Activated CD4-positive, alpha-beta T cell treated with anti-CD3 and anti-CD28 coated beads, Interleukin-2, amount 10 ng/mL, durations not matched to agents 24 days and 14 days (primary cell): Measurements from ENCODE around the gene COG8. TPM values are rescaled to one million over a fixed set of nuclear protein-coding genes. Genes with fewer than 3 reads are reported as not detected.
A peak's percentile ranks its signal among the peaks of the same experiment; 100 is the strongest.

ENCODE experiments used
- DNase-seq: peaks from one replicate; pipeline ENCODE4 v3.0.0; 2022
- H3K27ac Mint-ChIP-seq: one replicate; pipeline ENCODE4 v1.8.0; 2022; ENCODE audit warnings: mild to moderate bottlenecking, mixed read lengths
- H3K27me3 Mint-ChIP-seq: one replicate; pipeline ENCODE4 v1.8.0; 2022; ENCODE audit warnings: mixed read lengths
- H3K36me3 Mint-ChIP-seq: one replicate; pipeline ENCODE4 v1.8.0; 2022; ENCODE audit warnings: low read depth, mild to moderate bottlenecking, mixed read lengths
- H3K4me1 Mint-ChIP-seq: one replicate; pipeline ENCODE4 v1.8.0; 2021; ENCODE audit warnings: mixed read lengths
- H3K4me3 Mint-ChIP-seq: one replicate; pipeline ENCODE4 v1.8.0; 2022; ENCODE audit warnings: mild to moderate bottlenecking, moderate library complexity, mixed read lengths
- H3K9me3 Mint-ChIP-seq: one replicate; pipeline ENCODE4 v1.8.0; 2021; ENCODE audit warnings: mixed read lengths
- intact Hi-C: fragments of 100-400 bp; cut with micrococcal nuclease; formaldehyde crosslinking; loops from one replicate; pipeline ENCODE4 v1.15.1; 2023
- total RNA-seq: library from RNA; stranded (reverse); gene quantifications from 2 replicates; pipeline ENCODE4 v1.2.3, GENCODE V29; 2022

The COG8 gene
- total RNA-seq, 1 donor from 2014 or later = 44.6 TPM

DNA sequence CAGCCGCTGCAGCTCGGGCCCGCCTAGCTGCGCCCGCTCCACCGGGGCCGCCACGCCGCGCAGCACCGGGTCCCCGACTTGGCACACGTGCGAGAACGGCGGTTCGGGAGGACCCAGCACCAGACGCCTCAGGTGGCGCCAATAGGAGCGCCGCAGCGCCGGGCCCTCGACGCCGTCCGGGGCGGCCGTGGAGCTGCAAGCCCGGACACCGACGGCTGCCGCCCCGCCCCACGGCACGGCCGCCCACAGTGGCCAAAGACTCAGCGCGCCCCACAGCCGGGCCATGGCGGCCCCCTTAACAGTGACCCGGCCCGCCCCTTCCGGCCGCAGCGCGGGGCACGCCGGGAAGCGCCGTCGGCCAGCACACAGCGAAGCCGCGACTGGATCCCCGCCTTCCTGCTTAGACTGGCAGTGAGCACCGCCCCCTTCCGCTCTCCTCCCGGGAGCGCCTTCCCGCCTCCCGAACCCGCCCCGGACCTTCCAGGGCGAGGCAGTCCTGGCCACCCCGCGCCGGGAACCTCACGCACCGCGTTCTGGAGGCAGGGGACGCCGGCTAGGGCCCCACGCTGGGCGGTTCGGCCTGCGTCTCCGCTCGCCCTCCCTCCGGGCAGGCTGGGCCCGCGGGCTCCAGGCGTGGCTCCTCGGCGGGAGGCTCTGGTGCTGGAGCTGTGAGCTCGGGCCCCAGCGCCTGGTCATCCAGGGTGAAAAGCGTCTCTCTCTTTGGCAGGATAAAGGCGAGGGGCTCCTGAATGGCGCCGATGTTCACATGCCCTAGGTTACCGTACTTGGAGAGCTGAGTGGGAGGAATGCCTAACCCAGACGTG lies 8.9 kb downstream of the COG8 start, which contains the start of gene PDF:
Gene PDF, minus strand, starts transcription at position 303 of the 824 bp plus-strand sequence. Its CDS starts 18 bp downstream, at position 285.
- Mint-ChIP-seq H3K36me3 (peaks cover 64% of the 10 kb centered on the region), H3K27me3 (no peaks in the 10 kb centered on the region), H3K4me3 (peak within 1 kb of the TSS; percentile 90), H3K9me3 (no peaks in the 10 kb centered on the region), H3K4me1 (peaks cover 32% of the 10 kb centered on the region), H3K27ac (peak within 1 kb of the TSS; percentile 89)
- intact Hi-C loops = loop anchor here (1.0 to 10.0 kb wide), 5 partner anchors 9 to 1666 kb away; partner anchors contain the start of genes ACD, C16orf86, CHTF8 and COG8
- DNase-seq = peak; percentile 97

DNA sequence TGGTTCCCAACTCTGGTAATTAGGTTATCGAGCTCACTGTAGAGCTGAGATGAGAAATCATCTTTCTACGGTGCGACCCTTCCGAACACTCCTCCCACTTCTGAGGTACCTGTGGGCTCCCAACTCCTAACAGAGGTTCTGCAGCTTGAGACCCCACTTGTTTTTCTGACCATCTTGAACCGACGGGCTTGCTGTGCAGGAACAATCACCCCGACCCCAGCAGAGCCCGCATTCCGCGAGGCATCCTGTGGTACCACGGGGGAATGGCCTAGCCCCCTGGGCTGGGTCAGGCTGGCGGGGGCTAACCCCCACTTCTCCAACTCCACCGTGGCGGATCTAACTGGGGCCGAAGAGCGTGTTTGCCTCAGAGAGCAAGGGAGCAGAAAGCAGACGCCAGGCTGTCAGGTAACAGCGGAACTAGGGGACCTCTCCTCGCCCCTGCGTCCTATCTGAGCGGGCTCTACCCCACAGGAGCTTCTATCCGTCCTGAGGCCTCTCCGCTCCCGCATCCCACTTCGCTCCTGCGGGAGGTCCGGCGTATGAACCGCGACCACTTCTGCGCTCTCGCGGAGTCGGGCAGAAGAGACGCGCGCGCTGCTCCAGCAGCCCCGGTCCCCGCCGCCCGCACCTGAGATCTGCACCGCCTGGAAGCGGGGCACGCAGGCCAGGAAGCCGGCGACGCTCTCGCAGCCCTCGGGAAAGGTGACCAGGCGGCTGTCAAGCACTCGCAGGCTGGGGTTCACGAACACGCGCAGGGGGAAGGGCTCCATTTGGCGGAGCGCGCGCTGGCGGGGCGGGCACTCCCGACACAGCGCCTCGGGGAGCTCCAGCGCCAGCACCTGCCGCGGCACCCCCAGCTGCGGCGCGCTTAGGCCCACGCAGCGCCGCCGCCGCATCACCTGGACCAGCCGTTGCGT lies 9.7 kb downstream of the COG8 start:
- peak overlapping the region; percentile 58 for H3K27ac Mint-ChIP-seq
- H3K4me1 Mint-ChIP-seq = peaks cover 34% of the 10 kb centered on the region
- no peaks in the 10 kb centered on the region for H3K27me3 Mint-ChIP-seq
- H3K36me3 Mint-ChIP-seq = peaks cover 57% of the 10 kb centered on the region
- intact Hi-C loops = loop anchor here (1.0 to 10.0 kb wide), 5 partner anchors 10 to 1665 kb away; partner anchors contain the start of genes ACD, C16orf86, CHTF8 and COG8
- H3K4me3 Mint-ChIP-seq = peak overlapping the region; percentile 90
- no peak for DNase-seq
- H3K9me3 Mint-ChIP-seq = no peaks in the 10 kb centered on the region

GRCh38 chr16:69328854-69329316 lies 10.5 kb downstream of the COG8 start:
- H3K36me3 Mint-ChIP-seq = peaks cover 55% of the 10 kb centered on the region
- H3K4me1 Mint-ChIP-seq = peaks cover 31% of the 10 kb centered on the region
- intact Hi-C loops = no loop called here
- H3K4me3 Mint-ChIP-seq = peak overlapping the region; percentile 90
- peak overlapping the region; percentile 58 for H3K27ac Mint-ChIP-seq
- H3K27me3 Mint-ChIP-seq = no peaks in the 10 kb centered on the region
- H3K9me3 Mint-ChIP-seq = no peaks in the 10 kb centered on the region
- DNase-seq = no peak

GRCh38 chr16:69327585-69328310 lies 11.6 kb downstream of the COG8 start:
- H3K27ac Mint-ChIP-seq = no peak overlapping the region

DNA sequence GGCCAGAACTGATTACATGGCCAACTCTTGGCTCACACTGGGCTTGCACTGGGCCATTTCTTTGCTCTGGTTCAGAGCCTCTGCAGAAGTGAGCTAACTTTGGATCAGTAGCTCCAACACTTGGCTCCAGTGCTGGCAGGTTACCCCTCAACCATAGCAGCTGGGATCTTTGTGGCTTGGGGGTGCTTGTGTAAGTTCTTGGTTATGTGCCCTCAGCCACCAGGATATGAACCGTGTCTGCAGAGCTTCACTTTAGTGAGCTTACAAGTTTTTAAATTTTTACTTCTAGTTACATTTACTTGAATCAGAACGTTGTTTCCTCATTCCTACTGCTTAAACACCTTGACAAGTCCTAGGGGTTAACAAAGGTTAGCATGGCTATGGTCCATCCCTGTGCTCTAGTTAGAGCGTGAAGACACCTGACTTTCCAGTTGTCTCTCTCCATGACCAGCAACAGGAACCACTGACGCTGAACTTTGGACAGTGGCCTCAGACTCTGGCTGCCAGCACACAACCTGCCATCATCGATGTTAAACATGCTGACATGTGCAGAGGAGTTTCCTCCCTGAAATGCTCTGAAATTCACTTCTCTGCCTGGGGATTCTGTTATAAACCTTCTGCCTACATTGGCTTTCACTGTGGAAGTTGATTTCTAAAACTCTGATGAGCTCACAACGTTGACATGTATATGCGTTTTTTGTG lies 13.0 kb downstream of the COG8 start:
- DNase-seq = no peak
- Mint-ChIP-seq H3K36me3 (peaks cover 55% of the 10 kb centered on the region), H3K27ac (no peak overlapping the region), H3K27me3 (no peaks in the 10 kb centered on the region), H3K4me1 (peaks cover 31% of the 10 kb centered on the region), H3K4me3 (peak overlapping the region; percentile 50), H3K9me3 (no peaks in the 10 kb centered on the region)
- intact Hi-C loops = no loop called here

More at GRCh38 chr16:69327585-69328310, 11.6 kb downstream of the COG8 start:
- Mint-ChIP-seq H3K4me1 (peaks cover 31% of the 10 kb centered on the region), H3K9me3 (no peaks in the 10 kb centered on the region), H3K36me3 (peaks cover 54% of the 10 kb centered on the region), H3K4me3 (peak overlapping the region; percentile 52), H3K27me3 (no peaks in the 10 kb centered on the region)
- intact Hi-C loops = no loop called here
- DNase-seq = no peak

GRCh38 chr16:69325784-69326171 lies 13.6 kb downstream of the COG8 start:
- peaks cover 33% of the 10 kb centered on the region for H3K4me1 Mint-ChIP-seq
- no peak overlapping the region for H3K4me3 Mint-ChIP-seq

GRCh38 chr16:69324585-69325253 lies 14.6 kb downstream of the COG8 start:
- Mint-ChIP-seq H3K4me1 (peaks cover 33% of the 10 kb centered on the region), H3K4me3 (no peak overlapping the region), H3K27me3 (no peaks in the 10 kb centered on the region), H3K9me3 (no peaks in the 10 kb centered on the region), H3K27ac (no peak overlapping the region), H3K36me3 (peaks cover 60% of the 10 kb centered on the region)
- intact Hi-C loops = no loop called here
- DNase-seq = no peak

More at GRCh38 chr16:69325784-69326171, 13.6 kb downstream of the COG8 start:
- DNase-seq = no peak
- intact Hi-C loops = no loop called here
- Mint-ChIP-seq H3K27me3 (no peaks in the 10 kb centered on the region), H3K9me3 (no peaks in the 10 kb centered on the region), H3K27ac (no peak overlapping the region), H3K36me3 (peaks cover 58% of the 10 kb centered on the region)

DNA sequence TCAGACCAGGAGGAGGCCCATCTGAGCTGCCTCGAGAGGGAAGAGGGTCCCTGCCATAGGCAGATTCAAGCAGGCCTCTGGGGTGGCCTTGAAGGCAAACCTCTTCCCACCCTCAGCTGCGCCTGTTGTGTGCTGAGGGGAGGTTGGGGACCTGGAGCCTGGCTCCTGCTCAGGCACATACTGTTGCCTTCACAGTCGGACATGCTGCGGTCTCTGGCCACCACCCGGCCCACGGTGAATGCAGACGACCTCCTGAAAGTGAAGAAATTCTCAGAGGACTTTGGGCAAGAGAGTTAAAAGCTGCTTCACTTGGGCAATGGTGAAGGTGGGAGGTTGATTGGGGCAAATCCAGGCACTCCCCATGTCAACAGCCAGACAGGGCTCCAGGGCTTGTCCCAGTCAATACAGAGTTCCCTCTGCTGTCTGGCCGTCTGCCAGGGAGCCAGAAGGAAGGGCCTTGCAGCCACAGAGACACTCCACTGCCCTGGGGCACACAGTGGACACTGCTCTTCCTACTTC lies 15.3 kb downstream of the COG8 start:
- Mint-ChIP-seq H3K9me3 (no peaks in the 10 kb centered on the region), H3K4me1 (peaks cover 30% of the 10 kb centered on the region), H3K36me3 (peaks cover 60% of the 10 kb centered on the region), H3K27me3 (no peaks in the 10 kb centered on the region), H3K4me3 (no peak overlapping the region), H3K27ac (no peak overlapping the region)
- no peak for DNase-seq
- intact Hi-C loops = no loop called here

GRCh38 chr16:69323415-69323814 lies 15.9 kb downstream of the COG8 start:
- no peaks in the 10 kb centered on the region for H3K9me3 Mint-ChIP-seq
- intact Hi-C loops = no loop called here
- H3K27ac Mint-ChIP-seq = no peak overlapping the region
- H3K27me3 Mint-ChIP-seq = no peaks in the 10 kb centered on the region
- DNase-seq = no peak
- H3K4me1 Mint-ChIP-seq = peaks cover 24% of the 10 kb centered on the region
- H3K4me3 Mint-ChIP-seq = no peak overlapping the region
- H3K36me3 Mint-ChIP-seq = peaks cover 56% of the 10 kb centered on the region

DNA sequence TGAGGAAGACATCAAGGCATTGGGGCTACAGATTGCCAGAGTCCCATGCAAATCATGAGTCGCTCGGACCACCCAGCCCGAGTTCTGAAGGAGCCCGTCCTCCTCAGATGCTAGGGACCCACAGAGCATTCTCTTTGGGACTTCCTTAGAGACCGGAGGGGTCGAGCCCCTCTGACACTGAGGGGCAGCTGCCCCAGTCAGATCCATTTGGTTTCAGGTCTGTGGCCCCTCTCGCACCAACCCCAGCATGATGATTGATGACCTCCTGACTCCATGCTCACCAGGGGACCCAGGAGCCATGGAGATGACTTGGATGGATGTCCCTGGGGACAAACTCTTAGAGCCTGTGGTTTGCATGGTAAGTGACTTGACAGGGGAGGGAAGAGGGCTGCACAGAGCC lies 17.0 kb downstream of the COG8 start:
- H3K4me1 Mint-ChIP-seq = peaks cover 20% of the 10 kb centered on the region
- DNase-seq = no peak
- H3K9me3 Mint-ChIP-seq = no peaks in the 10 kb centered on the region
- H3K4me3 Mint-ChIP-seq = no peak overlapping the region
- intact Hi-C loops = no loop called here
- H3K36me3 Mint-ChIP-seq = peaks cover 51% of the 10 kb centered on the region
- H3K27ac Mint-ChIP-seq = no peak overlapping the region
- no peaks in the 10 kb centered on the region for H3K27me3 Mint-ChIP-seq

GRCh38 chr16:69321080-69321479 lies 18.3 kb downstream of the COG8 start:
- Mint-ChIP-seq H3K4me3 (no peak overlapping the region), H3K9me3 (no peaks in the 10 kb centered on the region), H3K4me1 (peaks cover 10% of the 10 kb centered on the region), H3K27me3 (no peaks in the 10 kb centered on the region), H3K27ac (no peak overlapping the region), H3K36me3 (peaks cover 51% of the 10 kb centered on the region)
- DNase-seq = no peak
- intact Hi-C loops = no loop called here

DNA sequence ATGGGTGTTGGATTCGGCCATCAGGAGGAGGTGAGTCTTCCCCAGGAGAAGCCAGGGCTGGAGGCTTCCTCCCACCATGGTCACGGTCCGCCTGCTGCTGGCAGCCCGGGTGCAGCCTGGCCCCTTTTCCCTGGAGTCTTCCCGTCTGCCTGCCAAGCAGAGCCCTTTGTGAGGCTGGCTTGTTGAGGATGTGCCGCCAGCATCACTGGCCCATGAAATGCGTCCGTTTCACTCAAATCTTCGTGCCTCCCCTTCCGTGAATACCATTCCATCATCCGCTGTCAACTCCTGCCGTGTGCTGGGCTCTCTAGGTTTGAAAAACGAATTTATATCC lies 18.7 kb downstream of the COG8 start:
- Mint-ChIP-seq H3K4me3 (no peak overlapping the region), H3K36me3 (peaks cover 51% of the 10 kb centered on the region), H3K27me3 (no peaks in the 10 kb centered on the region), H3K27ac (no peak overlapping the region), H3K4me1 (peaks cover 7% of the 10 kb centered on the region), H3K9me3 (no peaks in the 10 kb centered on the region)
- intact Hi-C loops = no loop called here
- no peak for DNase-seq
